HCT116 (cell line): ENCODE measurements around the gene VGF. TPM values are rescaled to one million over a fixed set of nuclear protein-coding genes. Genes with fewer than 3 reads are reported as not detected.

Experiments
- ATAC-seq: fragments of 200-7000 bp; cut with Tn5 transposase; 2 replicates; pipeline ENCODE4 v1.9.1; 2020; ENCODE audit warnings: mild to moderate bottlenecking, moderate library complexity
- BruUV-seq: library from RNA; stranded (reverse); fragments of 400-500 nt; replicated peaks from 2 replicates; lab custom pipeline; 2021; lab: Mats Ljungman, UMichigan
- CTCF ChIA-PET: fragments of 300-600 bp; sonication (Branson Sonifier 250); formaldehyde crosslinking; loops from one replicate; lab custom pipeline; 2021; ENCODE audit warnings: antibody characterized with exemption; lab: Charles Lee
- POLR2A ChIA-PET: fragments of 300-600, 350-600 bp; sonication (Branson Sonifier 250); formaldehyde crosslinking; loops from one replicate; lab custom pipeline; 2021; ENCODE audit warnings: antibody characterized with exemption; lab: Charles Lee
- RAD21 ChIA-PET, 2 experiments: fragments of 300-600 bp; sonication (Branson Sonifier 250); formaldehyde crosslinking; loops; one replicate each; lab custom pipeline; 2023; ENCODE audit warnings: low total read pairs in 2 of 2; ENCODE audit not compliant: uncharacterized antibody in 2 of 2, unreplicated experiment in 2 of 2, low non-redundant PET in 1 of 2; lab: Charles Lee
- DNase-seq: peaks from one replicate; pipeline ENCODE4 v3.0.0-alpha.2; 2010; ENCODE audit warnings: low read depth, low spot score
- H2AFZ ChIP-seq: fragments of 200-600 bp; shearing (Covaris generic), sonication (generic); 2 replicates; pipeline ENCODE4 v1.6.1; 2017; ENCODE audit warnings: low read depth, mixed run types, mixed read lengths, antibody characterized with exemption, low read length; ENCODE audit not compliant: poor library complexity, severe bottlenecking
- H3K27ac ChIP-seq: 2 replicates; pipeline ENCODE4 v1.5.1; 2012; ENCODE audit warnings: low read depth, low read length
- H3K27me3 ChIP-seq: fragments of 200-600 bp; sonication (generic); 2 replicates; pipeline ENCODE4 v1.6.1; 2016; ENCODE audit warnings: mixed run types, low read length, mixed read lengths; ENCODE audit not compliant: insufficient read depth
- H3K36me3 ChIP-seq, 2 experiments: fragments of 200-500 bp in 1 of 2; fragments of 200-600 bp in 1 of 2; sonication (Bioruptor generic) in 1 of 2; sonication (generic) in 1 of 2; 2 replicates each; pipeline versions ENCODE4 v1.5.1 to v1.6.1; 2014 to 2016; ENCODE audit warnings: low read length in 2 of 2, inconsistent platforms in 1 of 2, mixed read lengths in 1 of 2, mixed run types in 1 of 2; ENCODE audit not compliant: insufficient read depth in 2 of 2, control insufficient read depth in 1 of 2
- H3K4me1 ChIP-seq, 2 experiments: fragments of 200-600 bp in 1 of 2; sonication (generic) in 1 of 2; 2 replicates each; pipeline versions ENCODE4 v1.5.1 to v1.6.1; 2012 to 2017; ENCODE audit warnings: low read length in 2 of 2, inconsistent platforms in 1 of 2, mild to moderate bottlenecking in 1 of 2, mixed read lengths in 1 of 2, mixed run types in 1 of 2, moderate library complexity in 1 of 2; ENCODE audit not compliant: insufficient read depth in 2 of 2, control insufficient read depth in 1 of 2
- H3K4me2 ChIP-seq: fragments of 200-600 bp; sonication (generic); 2 replicates; pipeline ENCODE4 v1.6.1; 2017; ENCODE audit warnings: mixed run types, low read length, mixed read lengths
- H3K4me3 ChIP-seq, 2 experiments: fragments of 200-600 bp in 1 of 2; sonication (generic) in 1 of 2; replicated peaks in 1 of 2; 2 replicates each; pipeline ENCODE4 v1.5.1; 2011 to 2016; ENCODE audit warnings: low read length in 2 of 2, control low read depth in 1 of 2, low read depth in 1 of 2, mild to moderate bottlenecking in 1 of 2, mixed read lengths in 1 of 2, mixed run types in 1 of 2
- H3K79me2 ChIP-seq: fragments of 200-600 bp; sonication (generic); 2 replicates; pipeline ENCODE4 v1.6.1; 2017; ENCODE audit warnings: mild to moderate bottlenecking, mixed run types, low read length, moderate library complexity, mixed read lengths; ENCODE audit not compliant: insufficient read depth
- H3K9ac ChIP-seq: fragments of 200-600 bp; sonication (generic); 2 replicates; pipeline ENCODE4 v1.6.1; 2016; ENCODE audit warnings: low read length, mixed read lengths
- H3K9me2 ChIP-seq: fragments of 200-600 bp; sonication (generic), shearing (Covaris generic); 2 replicates; pipeline ENCODE4 v1.6.1; 2017; ENCODE audit warnings: mixed run types, mild to moderate bottlenecking, moderate library complexity; ENCODE audit not compliant: insufficient read depth
- H3K9me3 ChIP-seq, 2 experiments: fragments of 200-500 bp in 1 of 2; fragments of 200-600 bp in 1 of 2; sonication (Bioruptor generic) in 1 of 2; sonication (generic) in 1 of 2; 2 replicates each; pipeline ENCODE4 v1.6.1; 2014 to 2017; ENCODE audit warnings: low read length in 2 of 2, mixed read lengths in 2 of 2, inconsistent platforms in 1 of 2, low read depth in 1 of 2, mild to moderate bottlenecking in 1 of 2, mixed run types in 1 of 2, moderate library complexity in 1 of 2; ENCODE audit not compliant: control insufficient read depth in 1 of 2, insufficient read depth in 1 of 2
- H4K20me1 ChIP-seq: fragments of 200-600 bp; sonication (generic), shearing (Covaris generic); 2 replicates; pipeline ENCODE4 v1.6.1; 2017; ENCODE audit warnings: mixed run types, mild to moderate bottlenecking, moderate library complexity; ENCODE audit not compliant: insufficient read depth
- ATF3 ChIP-seq: IDR thresholded peaks from 2 replicates; pipeline ENCODE4 v1.6.1; 2012
- CTCF ChIP-seq, 3 experiments: fragments of 200-600 bp in 1 of 3; sonication (generic) in 1 of 3; IDR thresholded peaks in 2 of 3; conservative IDR thresholded peaks in 1 of 3; 2 replicates each; pipeline ENCODE4 v1.5.1; 2012 to 2017; ENCODE audit warnings: low read depth in 2 of 3, low read length in 2 of 3, antibody characterized with exemption in 1 of 3, borderline replicate concordance in 1 of 3, control low read depth in 1 of 3, mild to moderate bottlenecking in 1 of 3, mixed read lengths in 1 of 3, mixed run types in 1 of 3, moderate library complexity in 1 of 3; ENCODE audit not compliant: insufficient read depth in 1 of 3
- EGR1 ChIP-seq: IDR thresholded peaks from 2 replicates; pipeline ENCODE4 v1.6.1; 2012; ENCODE audit warnings: low read depth
- ELF1 ChIP-seq: IDR thresholded peaks from 2 replicates; pipeline ENCODE4 v1.6.1; 2012; ENCODE audit warnings: low read depth, borderline replicate concordance
- EZH2 ChIP-seq: fragments of 200-600 bp; sonication (generic); IDR thresholded peaks from 2 replicates; pipeline ENCODE4 v1.6.1; 2017; ENCODE audit warnings: antibody characterized with exemption, mixed run types
- FOSL1 ChIP-seq: IDR thresholded peaks from 2 replicates; pipeline ENCODE4 v1.6.1; 2012; ENCODE audit warnings: low read depth
- JUND ChIP-seq: IDR thresholded peaks from 2 replicates; pipeline ENCODE4 v1.6.1; 2012
- MAX ChIP-seq: IDR thresholded peaks from 2 replicates; pipeline ENCODE4 v1.6.1; 2012
- POLR2A ChIP-seq: IDR thresholded peaks from 2 replicates; pipeline ENCODE4 v1.7.0; 2011; ENCODE audit warnings: borderline replicate concordance; ENCODE audit not compliant: insufficient read depth, insufficient read length; ENCODE audit errors: extremely low read depth
- POLR2AphosphoS5 ChIP-seq: IDR thresholded peaks from 2 replicates; pipeline ENCODE4 v1.6.1; 2011; ENCODE audit warnings: mild to moderate bottlenecking, low read depth, low read length, moderate library complexity
- RAD21 ChIP-seq: IDR thresholded peaks from 2 replicates; pipeline ENCODE4 v1.6.1; 2012; ENCODE audit warnings: low read depth, mild to moderate bottlenecking
- REST ChIP-seq: IDR thresholded peaks from 2 replicates; pipeline ENCODE4 v1.6.1; 2012; ENCODE audit warnings: low read depth
- SIN3A ChIP-seq: IDR thresholded peaks from 2 replicates; pipeline ENCODE4 v1.6.1; 2012; ENCODE audit warnings: low read depth
- SP1 ChIP-seq: IDR thresholded peaks from 2 replicates; pipeline ENCODE4 v1.6.1; 2012; ENCODE audit warnings: low read depth
- SRF ChIP-seq: IDR thresholded peaks from 2 replicates; pipeline ENCODE4 v1.6.1; 2012; ENCODE audit warnings: low read depth
- TCF7L2 ChIP-seq: IDR thresholded peaks from 2 replicates; pipeline ENCODE4 v1.7.0; 2011; ENCODE audit warnings: borderline replicate concordance, inconsistent platforms; ENCODE audit not compliant: insufficient read depth, insufficient read length; ENCODE audit errors: extremely low read depth
- ZBTB33 ChIP-seq: IDR thresholded peaks from 2 replicates; pipeline ENCODE4 v1.6.1; 2011; ENCODE audit warnings: mild to moderate bottlenecking, low read length, moderate library complexity; ENCODE audit not compliant: insufficient replicate concordance; ENCODE audit errors: extremely low read depth
- ZFX ChIP-seq: fragments of 450-650 bp; IDR thresholded peaks from 2 replicates; pipeline ENCODE4 v1.6.1; 2017
- intact Hi-C: fragments of 100-400 bp; cut with micrococcal nuclease; formaldehyde crosslinking; loops from 2 replicates; pipeline ENCODE4 v1.10.0; 2022
- total RNA-seq: library from RNA; stranded (reverse); gene quantifications from one replicate; pipeline ENCODE4 v1.2.1, GENCODE V29; 2021; ENCODE audit not compliant: unreplicated experiment

Gene VGF
- total RNA-seq, 1 experiment from 2014 or later: 43.2 TPM

- TF ChIP-seq ATF3: no peak
- TF ChIP-seq ELF1: no peak
- TF ChIP-seq POLR2A: no peak
- no peak for TF ChIP-seq TCF7L2
- TF ChIP-seq JUND: no peak
- no peak for TF ChIP-seq EZH2
- no peak for TF ChIP-seq ZBTB33
Observed at GRCh38 chr7:101206665-101207042, 41.3 kb upstream of the VGF start (continued).

- H3K4me1 ChIP-seq: peaks cover 0 to 1% of the 10 kb centered on the region in 2 experiments; a peak in 3 of 4 replicates
- H3K4me2 ChIP-seq: no peak overlapping the region
- H4K20me1 ChIP-seq: no peaks in the 10 kb centered on the region
- H3K79me2 ChIP-seq: no peaks in the 10 kb centered on the region
- H3K4me3 ChIP-seq: no peak overlapping the region
- H3K27me3 ChIP-seq: no peaks in the 10 kb centered on the region
- no peak overlapping the region for H3K27ac ChIP-seq
- no peak for DNase-seq
- intact Hi-C loops: no loop called here
- H3K9ac ChIP-seq: no peak overlapping the region
- POLR2A ChIA-PET: no interaction called here
- no peak for ATAC-seq
- no peaks in the 10 kb centered on the region for H3K9me2 ChIP-seq
- CTCF ChIA-PET: no interaction called here
- BruUV-seq: no TSS peak
- H2AFZ ChIP-seq: no peak overlapping the region
- H3K9me3 ChIP-seq: no peaks in the 10 kb centered on the region
- RAD21 ChIA-PET: no interaction called here
- peaks cover 2 to 8% of the 10 kb centered on the region in 2 experiments; a peak in 3 of 4 replicates for H3K36me3 ChIP-seq
- TF ChIP-seq SP1 (no peak), CTCF (IDR thresholded peaks at IDR 0.05 in 2 of 3, conservative IDR thresholded peaks at IDR 0.05 in 1 of 3; ENCODE audit: borderline replicate concordance in 1 of 3, insufficient read depth in 1 of 3, low read depth in 2 of 3, low read length in 2 of 3) (no peak), FOSL1 (no peak), SIN3A (no peak), EGR1 (no peak), REST (no peak), POLR2AphosphoS5 (no peak), MAX (no peak), ZFX (no peak), SRF (no peak), RAD21 (no peak), JUND (no peak), POLR2A (no peak), EZH2 (no peak)
Observed at GRCh38 chr7:101205901-101206664, 40.7 kb upstream of the VGF start.
